H1 (cell line): ENCODE results near the gene BCL11A. TPM values are rescaled to one million over a fixed set of nuclear protein-coding genes. Genes with fewer than 3 reads are reported as not detected.

Experiments
- CHD7 ChIP-seq: fragments of 300-600 bp; sonication (generic); IDR thresholded peaks from 2 replicates; pipeline ENCODE4 v1.7.1; 2012; ENCODE audit warnings: low read length, moderate library complexity, mild to moderate bottlenecking, inconsistent platforms; ENCODE audit not compliant: insufficient replicate concordance
- EZH2 ChIP-seq: fragments of 200-600 bp; sonication (generic); IDR thresholded peaks from 2 replicates; pipeline ENCODE4 v1.7.1; 2012; ENCODE audit warnings: low read depth, mild to moderate bottlenecking, moderate library complexity, low read length, inconsistent platforms; ENCODE audit not compliant: severe bottlenecking
- POLR2A ChIP-seq, 2 experiments: IDR thresholded peaks; 1 replicate in 1 of 2; 2 replicates in 1 of 2; pipeline ENCODE4 v1.6.1; 2011; ENCODE audit warnings: low read depth in 2 of 2, low read length in 2 of 2, mild to moderate bottlenecking in 2 of 2; ENCODE audit errors: control extremely low read depth in 1 of 2
- polyA plus RNA-seq, 7 experiments: library from polyadenylated mRNA; depleted of rRNA in 3 of 7; stranded (reverse) in 5 of 7; unstranded in 2 of 7; fragments of >200 nt in 5 of 7; fragments of 200-250 nt in 2 of 7; gene quantifications; 1 replicate in 5 of 7; 2 replicates in 1 of 7; 4 replicates in 1 of 7; pipeline versions ENCODE4 v1.2.1 to v1.2.3, GENCODE V29; 2011 to 2013; ENCODE audit warnings: missing spikeins in 2 of 7, mixed read lengths in 2 of 7
- total RNA-seq: library from RNA; stranded (reverse); fragmentation: NEBNext Ultra II Directional; extraction: Animal tissue kit (Norgen Biotek cat#: 25700); gene quantifications from 2 replicates; pipeline ENCODE4 v1.2.1, GENCODE V29; 2021

The BCL11A gene
- total and polyA plus RNA-seq, 2 of the 8 experiments (the other 6 are each of a cell fraction or from before 2014, with no cell fraction given), result 11.9 to 59.3 TPM

GRCh38 chr2:60560734-60561644 is 7.5 kb upstream of the BCL11A start (continued):
- TF ChIP-seq CHD7 (no peak), POLR2A (IDR thresholded peaks at IDR 0.05; ENCODE audit: control extremely low read depth in 1 of 2, low read depth in 2 of 2, low read length in 2 of 2) (no peak), EZH2 (no peak)
